Spinal cord (tissue), 10 donors: ENCODE data around the gene DLG2. TPM values are rescaled to one million over a fixed set of nuclear protein-coding genes. Genes with fewer than 3 reads are reported as not detected.
A peak's percentile ranks its signal among the peaks of the same experiment; 100 is the strongest.
"Not testable (repeated sequence)": the region's sequence is repeated elsewhere in the genome, so short reads cannot be mapped to it uniquely, and the experiment has no call there.

ENCODE experiments used
- DNase-seq, 6 donors: peaks; one replicate each; pipeline versions ENCODE4 v3.0.0 to v3.0.0-alpha.2; 2013 to 2015; ENCODE audit warnings: low spot score in 6 of 6, low read depth in 4 of 6
- H3K27ac ChIP-seq: one replicate; pipeline ENCODE4 v1.5.1; 2013; ENCODE audit warnings: low read depth, low read length, control low read depth
- H3K27me3 ChIP-seq: one replicate; pipeline ENCODE4 v1.6.1; 2013; ENCODE audit warnings: low read length; ENCODE audit not compliant: control insufficient read depth, insufficient read depth
- H3K36me3 ChIP-seq: one replicate; pipeline ENCODE4 v1.6.1; 2013; ENCODE audit warnings: low read length; ENCODE audit not compliant: control insufficient read depth, insufficient read depth
- H3K4me1 ChIP-seq: one replicate; pipeline ENCODE4 v1.6.1; 2013; ENCODE audit warnings: low read length; ENCODE audit not compliant: control insufficient read depth, insufficient read depth
- H3K4me3 ChIP-seq: one replicate; pipeline ENCODE4 v1.5.1; 2013; ENCODE audit warnings: low read depth, low read length, control low read depth
- H3K9me3 ChIP-seq: one replicate; pipeline ENCODE4 v1.6.1; 2013; ENCODE audit warnings: low read length; ENCODE audit not compliant: control insufficient read depth, insufficient read depth
- WGBS: methylation state at CpG from one replicate; pipeline ENCODE4 v1.1.5; 2013; ENCODE audit warnings: missing lambda C conversion rate; ENCODE audit not compliant: insufficient coverage; 5-methylcytosine and 5-hydroxymethylcytosine counted together
- polyA plus RNA-seq, 2 donors: library from polyadenylated mRNA; unstranded; fragments of 120-200 nt; gene quantifications; one replicate each; pipeline ENCODE4 v1.2.1, GENCODE V29; 2013; ENCODE audit not compliant: insufficient read length in 2 of 2
- total RNA-seq, 2 donors: library from RNA; depleted of rRNA in 1 of 2; stranded (reverse); fragments of 120-200 nt in 1 of 2; fragments of >200 nt in 1 of 2; gene quantifications; one replicate each; pipeline versions ENCODE4 v1.2.3 to v1.2.4, GENCODE V29; 2013 to 2014
- donor health status: healthy.

The DLG2 gene
- total and polyA plus RNA-seq, 4 donors = 37.7 to 111 (median 49.0) TPM

DNA sequence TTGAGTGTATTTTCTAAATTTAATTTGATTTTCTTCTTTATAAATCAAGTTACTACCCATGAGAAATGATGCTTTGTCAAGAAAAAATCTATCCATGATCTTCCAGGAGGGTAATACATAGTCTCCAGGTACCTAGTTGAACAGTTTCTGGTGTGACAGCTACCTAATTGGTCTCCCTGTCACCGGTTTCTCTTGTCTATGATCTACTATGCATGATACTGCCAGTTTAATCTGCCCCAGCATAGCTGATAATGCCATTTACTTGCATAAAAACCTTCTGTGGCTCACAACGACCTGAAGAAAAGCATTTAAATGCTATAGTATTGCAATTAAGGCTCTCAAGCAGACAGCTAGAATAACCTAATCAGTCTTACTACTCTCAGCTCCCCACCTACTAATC lies 349.5 kb downstream of the DLG2 start:
- H3K9me3 ChIP-seq = no peaks in the 10 kb centered on the region
- H3K4me1 ChIP-seq = no peaks in the 10 kb centered on the region
- H3K27ac ChIP-seq = no peak overlapping the region
- H3K4me3 ChIP-seq = no peak overlapping the region
- H3K36me3 ChIP-seq = no peaks in the 10 kb centered on the region
- no peaks in the 10 kb centered on the region for H3K27me3 ChIP-seq
- 83% methylated on average over 1 of the region's 2 CpGs for WGBS
- DNase-seq = peak in 1 of 6 donors; percentile 45

DNA sequence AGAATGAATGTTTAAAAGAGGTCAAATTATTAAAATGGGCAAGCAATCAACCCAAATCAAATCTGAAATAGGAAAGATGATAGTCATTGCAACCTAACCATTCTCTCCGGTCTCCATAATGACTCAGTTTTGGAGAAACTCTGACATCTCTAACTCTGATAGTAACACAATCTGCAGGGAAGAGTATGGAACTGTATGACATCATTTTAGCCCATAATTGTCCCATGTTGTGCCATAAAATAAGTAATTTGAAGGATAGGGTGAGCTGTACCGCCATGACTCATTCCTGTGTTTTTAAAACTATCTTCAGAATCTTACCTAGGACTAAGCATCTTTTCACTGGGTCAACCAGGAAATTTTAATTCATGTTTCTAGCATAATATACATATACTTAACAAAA lies 350.8 kb downstream of the DLG2 start:
- Histone ChIP-seq H3K4me3 (no peak overlapping the region), H3K36me3 (no peaks in the 10 kb centered on the region), H3K9me3 (no peaks in the 10 kb centered on the region), H3K27ac (no peak overlapping the region), H3K27me3 (no peaks in the 10 kb centered on the region), H3K4me1 (no peaks in the 10 kb centered on the region)
- no CpG with 5 or more reads among the region's 2 CpGs for WGBS
- DNase-seq = no peak

DNA sequence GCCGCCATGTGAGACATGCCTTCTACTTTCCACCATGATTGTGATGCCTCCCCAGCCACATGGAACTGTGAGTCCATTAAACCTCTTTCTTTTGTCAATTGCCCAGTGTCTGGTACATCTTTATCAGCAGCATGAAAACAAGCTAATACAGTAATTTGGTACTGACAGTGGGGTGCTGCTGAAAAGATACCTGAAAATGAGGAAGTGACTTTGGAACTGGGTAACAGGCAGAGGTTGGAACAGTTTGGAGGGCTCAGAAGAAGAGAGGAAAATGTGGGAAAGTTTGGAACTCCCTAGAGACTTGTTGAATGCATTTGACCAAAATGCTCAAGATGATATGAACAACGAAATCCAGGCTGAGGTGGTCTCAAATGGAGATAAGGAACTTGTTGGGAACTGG lies 356.8 kb downstream of the DLG2 start:
- not testable (repeated sequence) for H3K36me3 ChIP-seq, DNase-seq, H3K4me1 ChIP-seq, H3K27ac ChIP-seq, H3K9me3 ChIP-seq, H3K27me3 ChIP-seq, H3K4me3 ChIP-seq
- 100% methylated on average over 1 of the region's 2 CpGs for WGBS

DNA sequence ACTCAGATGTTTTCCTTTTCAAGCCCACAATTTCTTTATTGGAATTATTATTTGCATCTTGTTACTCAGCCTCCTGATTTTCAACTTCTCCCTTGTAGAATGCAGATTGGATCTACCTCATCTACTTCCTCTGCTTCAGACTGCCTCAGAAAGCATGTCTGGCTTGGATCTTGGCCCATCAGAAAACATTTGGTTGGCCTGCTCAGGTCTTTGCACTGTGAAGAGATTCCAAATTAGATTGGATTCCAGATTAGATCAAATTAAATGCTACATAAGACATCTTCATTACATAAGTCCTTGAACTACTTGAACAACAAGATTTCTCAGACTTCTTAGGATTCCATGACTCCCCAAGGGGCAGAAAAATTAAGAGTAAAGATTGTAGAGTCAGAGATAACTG lies 358.0 kb downstream of the DLG2 start:
- peak in 1 of 6 donors; percentile 18 for DNase-seq
- H3K36me3 ChIP-seq = no peaks in the 10 kb centered on the region

GRCh38 chr11:85266646-85267045 lies 360.5 kb downstream of the DLG2 start:
- no peaks in the 10 kb centered on the region for H3K9me3 ChIP-seq
- no peaks in the 10 kb centered on the region for H3K36me3 ChIP-seq
- H3K4me3 ChIP-seq = no peak overlapping the region
- no peak for DNase-seq
- no peaks in the 10 kb centered on the region for H3K4me1 ChIP-seq
- no peaks in the 10 kb centered on the region for H3K27me3 ChIP-seq
- H3K27ac ChIP-seq = no peak overlapping the region
- WGBS = no CpG with 5 or more reads among the region's 1 CpG

More for the DNA sequence above, 358.0 kb downstream of the DLG2 start:
- Histone ChIP-seq H3K9me3 (no peaks in the 10 kb centered on the region), H3K27ac (no peak overlapping the region), H3K4me1 (no peaks in the 10 kb centered on the region), H3K27me3 (no peaks in the 10 kb centered on the region), H3K4me3 (no peak overlapping the region)

DNA sequence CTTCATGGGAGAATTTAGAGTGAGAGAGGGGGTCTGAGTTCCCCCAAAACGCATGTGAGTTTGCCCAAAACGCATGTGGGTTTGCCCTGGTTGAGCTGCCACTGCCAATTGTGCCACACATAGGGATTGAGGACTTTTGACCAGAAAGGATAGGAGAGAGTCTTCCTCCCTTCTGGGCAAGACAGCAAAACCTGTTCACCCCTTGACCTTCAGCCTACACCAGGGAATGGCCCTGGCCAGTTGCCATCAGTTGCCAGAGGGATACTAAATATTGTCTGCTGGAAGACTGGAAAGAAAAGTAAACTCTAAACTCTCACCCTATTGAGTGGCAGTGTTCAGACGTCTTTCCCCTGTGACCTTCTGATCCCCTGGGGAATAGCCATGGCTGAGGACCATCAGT lies 363.8 kb downstream of the DLG2 start:
- DNase-seq = no peak
- Histone ChIP-seq H3K4me3 (no peak overlapping the region), H3K27me3 (no peaks in the 10 kb centered on the region), H3K27ac (no peak overlapping the region), H3K4me1 (no peaks in the 10 kb centered on the region), H3K9me3 (no peaks in the 10 kb centered on the region), H3K36me3 (no peaks in the 10 kb centered on the region)
- WGBS = 62% methylated on average over 2 of the region's 3 CpGs

GRCh38 chr11:85257837-85258236 lies 369.3 kb downstream of the DLG2 start:
- DNase-seq = no peak
- Histone ChIP-seq H3K4me3 (no peak overlapping the region), H3K27me3 (no peaks in the 10 kb centered on the region), H3K4me1 (no peaks in the 10 kb centered on the region), H3K27ac (no peak overlapping the region), H3K9me3 (no peaks in the 10 kb centered on the region), H3K36me3 (no peaks in the 10 kb centered on the region)

DNA sequence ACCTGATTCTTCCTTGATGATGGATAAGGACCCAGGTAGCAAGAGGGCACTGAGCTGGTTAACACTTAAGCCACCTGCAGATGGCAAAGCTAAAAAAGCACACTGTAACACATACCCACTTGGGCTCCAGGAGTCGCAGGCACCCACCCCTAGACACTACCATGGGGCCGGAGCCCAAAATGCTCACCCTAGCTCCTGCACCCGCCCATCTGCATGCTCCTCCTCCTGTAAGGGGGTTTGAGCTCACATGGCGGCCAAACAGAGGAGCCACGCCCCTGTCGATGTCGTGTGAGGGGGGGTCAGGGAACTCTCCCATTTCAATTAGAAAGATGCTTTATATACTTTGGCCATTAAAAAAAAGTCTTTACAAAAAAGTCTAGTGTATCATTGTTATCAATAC lies 370.7 kb downstream of the DLG2 start:
- WGBS = no CpG with 5 or more reads among the region's 7 CpGs
- H3K36me3 ChIP-seq = no peaks in the 10 kb centered on the region
- H3K27ac ChIP-seq = no peak overlapping the region
- no peak for DNase-seq
- H3K27me3 ChIP-seq = no peaks in the 10 kb centered on the region
- H3K9me3 ChIP-seq = no peaks in the 10 kb centered on the region
- H3K4me1 ChIP-seq = no peaks in the 10 kb centered on the region
- no peak overlapping the region for H3K4me3 ChIP-seq

GRCh38 chr11:85249482-85249881 lies 377.7 kb downstream of the DLG2 start:
- Histone ChIP-seq H3K9me3 (no peaks in the 10 kb centered on the region), H3K4me1 (no peaks in the 10 kb centered on the region), H3K27me3 (no peaks in the 10 kb centered on the region), H3K36me3 (no peaks in the 10 kb centered on the region), H3K27ac (no peak overlapping the region), H3K4me3 (no peak overlapping the region)
- DNase-seq = peak in 1 of 6 donors; percentile 5

- WGBS = no CpG with 5 or more reads among the region's 3 CpGs
- Histone ChIP-seq H3K4me1 (no peaks in the 10 kb centered on the region), H3K27ac (no peak overlapping the region), H3K9me3 (no peaks in the 10 kb centered on the region), H3K4me3 (no peak overlapping the region), H3K36me3 (no peaks in the 10 kb centered on the region), H3K27me3 (no peaks in the 10 kb centered on the region)
- peak in 1 of 6 donors; percentile 55 for DNase-seq
Observed at GRCh38 chr11:85247797-85248196, 379.3 kb downstream of the DLG2 start.
